ENCODE results near the gene ST6GALNAC5.

The ST6GALNAC5 gene

GRCh38 chr1:77012066-77012465 lies 144.8 kb downstream of the ST6GALNAC5 start:
- DNase-seq (ENCODE audit: low read depth): no peak

GRCh38 chr1:77014073-77014788 lies 147.0 kb downstream of the ST6GALNAC5 start:
- no peak for DNase-seq (ENCODE audit: low read depth)

- DNase-seq (ENCODE audit: low read depth): no peak
These were observed 148.6 kb downstream of the ST6GALNAC5 start for GRCh38 chr1:77015748-77016341.

GRCh38 chr1:77016386-77016985 lies 149.2 kb downstream of the ST6GALNAC5 start:
- DNase-seq (ENCODE audit: low read depth): no peak

- no peak for DNase-seq (ENCODE audit: low read depth)
These were observed 151.0 kb downstream of the ST6GALNAC5 start for GRCh38 chr1:77018311-77018710.

- no peak for DNase-seq (ENCODE audit: low read depth)
These were observed 151.5 kb downstream of the ST6GALNAC5 start for GRCh38 chr1:77018761-77019160.

- no peak for DNase-seq (ENCODE audit: low read depth)
These were observed 154.5 kb downstream of the ST6GALNAC5 start for GRCh38 chr1:77021732-77022131.

- no peak for DNase-seq (ENCODE audit: low read depth)
These were observed 157.2 kb downstream of the ST6GALNAC5 start for GRCh38 chr1:77024500-77024899.

- no peak for DNase-seq (ENCODE audit: low read depth)
These were observed 158.3 kb downstream of the ST6GALNAC5 start for GRCh38 chr1:77025599-77025998.

- no peak for DNase-seq (ENCODE audit: low read depth)
These were observed 158.9 kb downstream of the ST6GALNAC5 start for GRCh38 chr1:77026135-77026534.

- no peak for DNase-seq (ENCODE audit: low read depth)
These were observed 159.4 kb downstream of the ST6GALNAC5 start for GRCh38 chr1:77026640-77027039.

- DNase-seq (ENCODE audit: low read depth): no peak
These were observed 160.6 kb downstream of the ST6GALNAC5 start for GRCh38 chr1:77027847-77028246.

- DNase-seq (ENCODE audit: low read depth): peak; percentile 26
These were observed 163.3 kb downstream of the ST6GALNAC5 start for GRCh38 chr1:77030401-77031105.

- peak; percentile 55 for DNase-seq (ENCODE audit: low read depth)
These were observed 163.9 kb downstream of the ST6GALNAC5 start for GRCh38 chr1:77031106-77031662.

GRCh38 chr1:77036560-77036959 lies 169.3 kb downstream of the ST6GALNAC5 start:
- DNase-seq (ENCODE audit: low read depth): peak; percentile 15

- no peak for DNase-seq (ENCODE audit: low read depth)
These were observed 169.8 kb downstream of the ST6GALNAC5 start for GRCh38 chr1:77037038-77037437.

GRCh38 chr1:77038000-77038399 lies 170.7 kb downstream of the ST6GALNAC5 start:
- no peak for DNase-seq (ENCODE audit: low read depth)

GRCh38 chr1:77039111-77039510 lies 171.8 kb downstream of the ST6GALNAC5 start:
- no peak for DNase-seq (ENCODE audit: low read depth)

GRCh38 chr1:77039739-77040138 lies 172.5 kb downstream of the ST6GALNAC5 start:
- peak; percentile 95 for DNase-seq (ENCODE audit: low read depth)

GRCh38 chr1:77040826-77041225 lies 173.5 kb downstream of the ST6GALNAC5 start:
- no peak for DNase-seq (ENCODE audit: low read depth)

GRCh38 chr1:77044133-77044849 lies 177.0 kb downstream of the ST6GALNAC5 start:
- DNase-seq (ENCODE audit: low read depth): no peak

GRCh38 chr1:77047575-77047974 lies 180.3 kb downstream of the ST6GALNAC5 start:
- DNase-seq (ENCODE audit: low read depth): no peak

Measured in fibroblast of gingiva (primary cell).